Measurements from ENCODE around the gene FBLN1. TPM values are rescaled to one million over a fixed set of nuclear protein-coding genes. Genes with fewer than 3 reads are reported as not detected.

Gene FBLN1
- total and polyA plus RNA-seq, 2 of the 8 experiments (the other 6 are each of a cell fraction or from before 2014, with no cell fraction given) = 159 to 168 TPM

DNA sequence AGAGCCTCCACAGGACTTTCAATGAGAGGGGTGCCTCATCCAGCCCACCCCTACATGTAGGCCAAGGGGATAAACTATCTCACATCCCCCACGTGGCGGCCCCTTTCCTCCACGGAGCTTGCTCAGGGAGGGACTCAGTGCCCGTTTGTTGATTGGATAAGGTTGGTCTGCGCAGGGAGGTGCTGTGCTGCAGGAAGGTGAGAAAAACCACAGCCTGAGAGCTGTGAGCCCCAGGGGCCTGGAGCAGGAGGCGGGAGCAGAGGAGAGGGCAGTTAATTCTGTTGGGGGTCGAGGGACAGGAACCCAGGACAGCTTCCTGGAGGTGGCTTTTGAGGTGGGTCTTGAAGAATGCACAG, 137.0 kb downstream of the FBLN1 start:
- DNase-seq (ENCODE audit: low read depth in 1 of 2, low spot score in 2 of 2) (no peak), FAIRE-seq (no peak)
- H2BK5ac ChIP-seq (ENCODE audit: low read depth, low read length) = peak overlapping the region; percentile 35; the same call in 1 of the 2 replicates

More for the DNA sequence above, 137.0 kb downstream of the FBLN1 start:
- no peak overlapping the region for H3K4me3 ChIP-seq (ENCODE audit: extremely low read depth in 1 of 4, insufficient read depth in 2 of 4, low read depth in 3 of 4, low read length in 4 of 4)
- no peaks in the 10 kb centered on the region for H3K79me1 ChIP-seq (ENCODE audit: low read depth, low read length)
- no peak overlapping the region for H2AK5ac ChIP-seq (ENCODE audit: low read depth, low read length)
- H3K4me1 ChIP-seq (replicated peaks in 1 of 4; ENCODE audit: control insufficient read depth in 3 of 4, insufficient read depth in 4 of 4, low read length in 3 of 4) = peaks cover 0 to 17% (median 9%) of the 10 kb centered on the region in 4 experiments; a peak in 3 of 7 replicates
- no peaks in the 10 kb centered on the region for H3K23me2 ChIP-seq (ENCODE audit: low read depth, low read length)
- H2BK20ac ChIP-seq (ENCODE audit: low read length) = peak overlapping the region; percentile 72; the same call in 1 of the 2 replicates
- H3K14ac ChIP-seq (ENCODE audit: insufficient read length) = no peak overlapping the region
- no peak overlapping the region for H3K56ac ChIP-seq (replicated peaks; ENCODE audit: insufficient read length, low read depth, low read length)
- no peak overlapping the region for H3K9ac ChIP-seq (replicated peaks in 1 of 4; ENCODE audit: extremely low read depth in 1 of 4, low read depth in 3 of 4, low read length in 3 of 4)
- H3K4ac ChIP-seq (replicated peaks; ENCODE audit: insufficient read length, low read depth, low read length) = no peak overlapping the region
- POLR2A ChIA-PET (ENCODE audit: partially characterized antibody) = interaction anchor here (0.6 kb wide), 2 partner anchors 15 to 49 kb away, joined by 3 to 4 read pairs; no protein-coding TSS in a partner anchor
- H3K36me3 ChIP-seq (ENCODE audit: control insufficient read depth in 2 of 4, insufficient read depth in 4 of 4, low read length in 3 of 4) = no peaks in the 10 kb centered on the region
- H2BK12ac ChIP-seq (ENCODE audit: low read depth, low read length) = peak overlapping the region; percentile 7; the same call in 1 of the 2 replicates
- peak overlapping the region; percentile 72; the same call in 1 of the 2 replicates for H2BK15ac ChIP-seq (ENCODE audit: low read length)
- no peak overlapping the region for H4K5ac ChIP-seq (ENCODE audit: insufficient read length, low read depth, low read length)
- peak overlapping the region; percentile 5 for H4K91ac ChIP-seq (replicated peaks; ENCODE audit: insufficient read length, low read length)
- CTCF ChIA-PET (ENCODE audit: partially characterized antibody) = interaction anchor here (0.9 to 1.7 kb wide), 7 partner anchors 11 to 238 kb away, joined by 3 to 4 read pairs (median 3); no protein-coding TSS in a partner anchor
- TF ChIP-seq KDM4A (IDR thresholded peaks at IDR 0.05; ENCODE audit: low read depth, low read length, severe bottlenecking) (no peak), TAF1 (IDR thresholded peaks at IDR 0.05; ENCODE audit: low read depth, low read length) (no peak), BCL11A (IDR thresholded peaks at IDR 0.05; ENCODE audit: low read depth in 2 of 2, low read length in 2 of 2) (no peak), TBP (IDR thresholded peaks at IDR 0.05; ENCODE audit: low read depth, low read length) (no peak)
- TF ChIP-seq, protein P1, sequence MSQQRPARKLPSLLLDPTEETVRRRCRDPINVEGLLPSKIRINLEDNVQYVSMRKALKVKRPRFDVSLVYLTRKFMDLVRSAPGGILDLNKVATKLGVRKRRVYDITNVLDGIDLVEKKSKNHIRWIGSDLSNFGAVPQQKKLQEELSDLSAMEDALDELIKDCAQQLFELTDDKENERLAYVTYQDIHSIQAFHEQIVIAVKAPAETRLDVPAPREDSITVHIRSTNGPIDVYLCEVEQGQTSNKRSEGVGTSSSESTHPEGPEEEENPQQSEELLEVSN (IDR thresholded peaks at IDR 0.05) = peak; percentile 82
- no peak overlapping the region for H3K23ac ChIP-seq (ENCODE audit: insufficient read length)
- H3K79me2 ChIP-seq (ENCODE audit: control insufficient read depth in 1 of 2, insufficient read depth in 2 of 2, low read length in 2 of 2) = no peaks in the 10 kb centered on the region
- H3K4me2 ChIP-seq (ENCODE audit: insufficient read depth in 1 of 2, low read depth in 2 of 2, low read length in 2 of 2) = no peak overlapping the region
- peak overlapping the region; percentile 32; the same call in 1 of the 2 replicates for H3K18ac ChIP-seq (ENCODE audit: extremely low read depth, low read length)
- H3K9me3 ChIP-seq (ENCODE audit: insufficient read depth in 2 of 2, low read depth in 1 of 2, low read length in 1 of 2) = no peaks in the 10 kb centered on the region
- 0 out of 2 replicates have a peak overlapping the region, but pooled peaks have one; percentile 4 for H4K8ac ChIP-seq (ENCODE audit: extremely low read depth, insufficient read depth, low read length)
- 91% methylated on average over 7 of the region's 7 CpGs; no CpG with 5 or more reads in 1 of the 2 experiments for WGBS, 2 experiments (ENCODE audit: extremely low coverage in 1 of 2, insufficient coverage in 1 of 2, insufficient read length in 1 of 2, insufficient replicate concordance in 2 of 2, low coverage in 1 of 2, low lambda C conversion rate in 2 of 2, missing lambda C conversion rate in 1 of 2)
- H4K20me1 ChIP-seq (replicated peaks in 1 of 2; ENCODE audit: control insufficient read depth in 1 of 2, insufficient read depth in 2 of 2, low read length in 2 of 2) = no peaks in the 10 kb centered on the region
- H2BK120ac ChIP-seq (replicated peaks; ENCODE audit: low read depth, low read length) = no peak overlapping the region
- H3K27me3 ChIP-seq (replicated peaks in 1 of 4; ENCODE audit: control insufficient read depth in 3 of 4, extremely low read depth in 1 of 4, insufficient read depth in 3 of 4, low read length in 3 of 4) = peaks cover 0 to 4% (median under 1%) of the 10 kb centered on the region in 4 experiments; a peak in 4 of 7 replicates
- H2AFZ ChIP-seq (ENCODE audit: low read length) = no peak overlapping the region
- no peak overlapping the region for H3K27ac ChIP-seq (ENCODE audit: low read depth, low read length)

All from H1 (cell line).